IPS-18a (cell line): ENCODE data around the gene TARS2.

Experiments
- H3K27ac ChIP-seq: one replicate; pipeline ENCODE4 v1.5.1; 2013; ENCODE audit warnings: low read length
- H3K27me3 ChIP-seq: one replicate; pipeline ENCODE4 v1.6.1; 2013; ENCODE audit warnings: mild to moderate bottlenecking, low read length; ENCODE audit not compliant: control insufficient read depth, insufficient read depth
- H3K36me3 ChIP-seq: one replicate; pipeline ENCODE4 v1.6.1; 2013; ENCODE audit warnings: low read depth, low read length; ENCODE audit not compliant: control insufficient read depth
- H3K4me1 ChIP-seq: one replicate; pipeline ENCODE4 v1.6.1; 2013; ENCODE audit warnings: low read depth, low read length; ENCODE audit not compliant: control insufficient read depth
- H3K4me3 ChIP-seq: one replicate; pipeline ENCODE4 v1.5.1; 2013; ENCODE audit warnings: low read length
- H3K9ac ChIP-seq: one replicate; pipeline ENCODE4 v1.6.1; 2013; ENCODE audit warnings: mild to moderate bottlenecking, low read length, moderate library complexity
- H3K9me3 ChIP-seq: one replicate; pipeline ENCODE4 v1.6.1; 2013; ENCODE audit warnings: low read depth, low read length; ENCODE audit not compliant: control insufficient read depth

TARS2 gene

GRCh38 chr1:150553392-150554085 lies 66.3 kb downstream of the TARS2 start:
- H3K36me3 ChIP-seq: no peaks in the 10 kb centered on the region
- H3K9me3 ChIP-seq: no peaks in the 10 kb centered on the region
- peaks cover 11% of the 10 kb centered on the region for H3K27me3 ChIP-seq
- H3K4me1 ChIP-seq: peaks cover 6% of the 10 kb centered on the region
- H3K4me3 ChIP-seq: no peak overlapping the region
- no peak overlapping the region for H3K27ac ChIP-seq
- H3K9ac ChIP-seq: no peak overlapping the region

DNA sequence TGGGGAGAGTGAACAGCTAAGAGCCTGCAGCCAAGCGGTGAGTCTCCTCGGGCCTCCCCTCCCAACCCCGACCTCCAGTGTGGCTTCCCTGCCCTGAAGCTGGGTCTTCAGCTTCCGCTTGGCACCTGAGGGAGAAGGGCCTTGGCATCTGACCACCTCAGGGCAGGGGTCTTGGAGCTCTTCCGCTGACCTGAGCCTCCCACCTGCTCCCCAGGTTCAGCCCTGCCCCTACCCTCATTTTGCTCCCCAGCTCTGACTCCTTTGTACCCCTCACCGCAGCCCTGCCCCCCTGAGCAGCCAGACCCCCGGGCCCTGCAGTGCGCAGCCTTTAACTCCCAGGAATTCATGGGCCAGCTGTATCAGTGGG lies 66.8 kb downstream of the TARS2 start:
- no peaks in the 10 kb centered on the region for H3K36me3 ChIP-seq
- H3K4me1 ChIP-seq: peaks cover 6% of the 10 kb centered on the region
- H3K9ac ChIP-seq: no peak overlapping the region
- H3K27ac ChIP-seq: no peak overlapping the region
- H3K4me3 ChIP-seq: no peak overlapping the region
- H3K27me3 ChIP-seq: peaks cover 8% of the 10 kb centered on the region
- no peaks in the 10 kb centered on the region for H3K9me3 ChIP-seq

DNA sequence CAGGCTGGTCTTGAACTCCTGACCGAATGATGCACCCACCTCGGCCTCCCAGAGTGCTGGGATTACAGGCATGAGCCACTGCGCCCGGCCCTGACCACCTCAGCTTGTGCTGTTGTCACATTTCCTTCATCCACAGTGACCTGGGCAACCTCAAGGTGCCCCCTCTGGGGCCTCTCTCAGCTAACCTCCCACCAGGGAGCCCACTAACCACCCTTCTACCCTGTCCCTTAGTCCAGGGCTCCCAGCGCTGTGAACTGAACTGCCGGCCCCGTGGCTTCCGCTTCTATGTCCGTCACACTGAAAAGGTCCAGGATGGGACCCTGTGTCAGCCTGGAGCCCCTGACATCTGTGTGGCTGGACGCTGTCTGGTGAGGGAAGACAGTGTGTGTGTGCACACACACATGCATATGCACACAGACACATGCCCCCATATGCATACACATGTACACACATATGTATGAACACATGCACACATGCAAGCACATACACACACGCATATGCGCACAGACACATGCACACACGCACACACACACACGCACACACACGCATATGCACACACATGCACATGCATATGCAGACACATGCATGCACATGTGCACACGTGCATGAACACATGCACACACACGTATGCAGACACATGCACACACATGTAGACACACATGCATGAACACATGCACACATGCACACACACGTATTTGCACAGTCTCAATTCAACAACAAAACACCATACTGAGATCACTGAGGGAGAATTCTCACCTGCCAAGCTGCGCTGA lies 68.2 kb downstream of the TARS2 start:
- Histone ChIP-seq H3K9me3 (no peaks in the 10 kb centered on the region), H3K9ac (no peak overlapping the region), H3K27ac (no peak overlapping the region), H3K4me1 (peaks cover 10% of the 10 kb centered on the region), H3K27me3 (no peaks in the 10 kb centered on the region), H3K36me3 (no peaks in the 10 kb centered on the region), H3K4me3 (no peak overlapping the region)

GRCh38 chr1:150555971-150556865 lies 69.0 kb downstream of the TARS2 start:
- no peaks in the 10 kb centered on the region for H3K9me3 ChIP-seq
- peaks cover 15% of the 10 kb centered on the region for H3K4me1 ChIP-seq
- H3K27ac ChIP-seq: no peak overlapping the region
- H3K4me3 ChIP-seq: no peak overlapping the region
- H3K27me3 ChIP-seq: no peaks in the 10 kb centered on the region
- no peak overlapping the region for H3K9ac ChIP-seq
- H3K36me3 ChIP-seq: no peaks in the 10 kb centered on the region

DNA sequence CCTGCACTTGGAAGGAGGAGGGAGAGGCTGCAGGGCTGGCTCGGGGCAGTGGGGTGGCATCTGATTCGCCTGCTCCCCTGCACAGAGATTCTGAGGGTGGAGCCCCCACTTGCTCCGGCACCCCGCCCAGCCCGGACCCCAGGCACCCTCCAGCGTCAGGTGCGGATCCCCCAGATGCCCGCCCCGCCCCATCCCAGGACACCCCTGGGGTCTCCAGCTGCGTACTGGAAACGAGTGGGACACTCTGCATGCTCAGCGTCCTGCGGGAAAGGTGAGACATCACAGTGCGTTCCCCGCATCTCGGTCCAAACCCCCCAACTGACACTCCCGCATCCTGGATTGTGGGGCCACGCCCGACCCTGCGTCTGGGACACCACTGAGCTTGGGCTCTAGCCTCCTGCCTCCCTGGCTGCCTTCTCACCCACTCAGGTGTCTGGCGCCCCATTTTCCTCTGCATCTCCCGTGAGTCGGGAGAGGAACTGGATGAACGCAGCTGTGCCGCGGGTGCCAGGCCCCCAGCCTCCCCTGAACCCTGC lies 69.9 kb downstream of the TARS2 start:
- no peaks in the 10 kb centered on the region for H3K9me3 ChIP-seq
- H3K27ac ChIP-seq: no peak overlapping the region
- peaks cover 9% of the 10 kb centered on the region for H3K4me1 ChIP-seq
- H3K27me3 ChIP-seq: no peaks in the 10 kb centered on the region
- H3K36me3 ChIP-seq: no peaks in the 10 kb centered on the region
- H3K9ac ChIP-seq: no peak overlapping the region
- no peak overlapping the region for H3K4me3 ChIP-seq
